HCT116 (cell line): ENCODE results near the gene FCER1G.

Experiments
- CEBPB ChIP-seq: IDR thresholded peaks from 2 replicates; pipeline ENCODE4 v1.6.1; 2012; ENCODE audit warnings: low read depth
- EGR1 ChIP-seq: IDR thresholded peaks from 2 replicates; pipeline ENCODE4 v1.6.1; 2012; ENCODE audit warnings: low read depth
- ELF1 ChIP-seq: IDR thresholded peaks from 2 replicates; pipeline ENCODE4 v1.6.1; 2012; ENCODE audit warnings: low read depth, borderline replicate concordance
- EZH2 ChIP-seq: fragments of 200-600 bp; sonication (generic); IDR thresholded peaks from 2 replicates; pipeline ENCODE4 v1.6.1; 2017; ENCODE audit warnings: antibody characterized with exemption, mixed run types
- EZH2phosphoT487 ChIP-seq: fragments of 200-600 bp; IDR thresholded peaks from 2 replicates; pipeline ENCODE4 v1.6.1; 2018; ENCODE audit warnings: antibody characterized with exemption, borderline replicate concordance
- POLR2A ChIP-seq: IDR thresholded peaks from 2 replicates; pipeline ENCODE4 v1.7.0; 2011; ENCODE audit warnings: borderline replicate concordance; ENCODE audit not compliant: insufficient read depth, insufficient read length; ENCODE audit errors: extremely low read depth
- POLR2AphosphoS5 ChIP-seq: IDR thresholded peaks from 2 replicates; pipeline ENCODE4 v1.6.1; 2011; ENCODE audit warnings: mild to moderate bottlenecking, low read depth, low read length, moderate library complexity
- RAD21 ChIP-seq: IDR thresholded peaks from 2 replicates; pipeline ENCODE4 v1.6.1; 2012; ENCODE audit warnings: low read depth, mild to moderate bottlenecking
- TF ChIP-seq, protein P1 (sequence below), 3 experiments: fragments of 200-600 bp in 1 of 3; sonication (generic) in 1 of 3; IDR thresholded peaks in 2 of 3; conservative IDR thresholded peaks in 1 of 3; 2 replicates each; pipeline ENCODE4 v1.5.1; 2012 to 2017; ENCODE audit warnings: low read depth in 2 of 3, low read length in 2 of 3, antibody characterized with exemption in 1 of 3, borderline replicate concordance in 1 of 3, control low read depth in 1 of 3, mild to moderate bottlenecking in 1 of 3, mixed read lengths in 1 of 3, mixed run types in 1 of 3, moderate library complexity in 1 of 3; ENCODE audit not compliant: insufficient read depth in 1 of 3
- TF ChIP-seq, protein P2 (sequence below): IDR thresholded peaks from 2 replicates; pipeline ENCODE4 v1.6.1; 2012

GRCh38 chr1:161171696-161172095 is 43.4 kb upstream of the FCER1G start:
- TF ChIP-seq, protein P1, sequence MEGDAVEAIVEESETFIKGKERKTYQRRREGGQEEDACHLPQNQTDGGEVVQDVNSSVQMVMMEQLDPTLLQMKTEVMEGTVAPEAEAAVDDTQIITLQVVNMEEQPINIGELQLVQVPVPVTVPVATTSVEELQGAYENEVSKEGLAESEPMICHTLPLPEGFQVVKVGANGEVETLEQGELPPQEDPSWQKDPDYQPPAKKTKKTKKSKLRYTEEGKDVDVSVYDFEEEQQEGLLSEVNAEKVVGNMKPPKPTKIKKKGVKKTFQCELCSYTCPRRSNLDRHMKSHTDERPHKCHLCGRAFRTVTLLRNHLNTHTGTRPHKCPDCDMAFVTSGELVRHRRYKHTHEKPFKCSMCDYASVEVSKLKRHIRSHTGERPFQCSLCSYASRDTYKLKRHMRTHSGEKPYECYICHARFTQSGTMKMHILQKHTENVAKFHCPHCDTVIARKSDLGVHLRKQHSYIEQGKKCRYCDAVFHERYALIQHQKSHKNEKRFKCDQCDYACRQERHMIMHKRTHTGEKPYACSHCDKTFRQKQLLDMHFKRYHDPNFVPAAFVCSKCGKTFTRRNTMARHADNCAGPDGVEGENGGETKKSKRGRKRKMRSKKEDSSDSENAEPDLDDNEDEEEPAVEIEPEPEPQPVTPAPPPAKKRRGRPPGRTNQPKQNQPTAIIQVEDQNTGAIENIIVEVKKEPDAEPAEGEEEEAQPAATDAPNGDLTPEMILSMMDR (IDR thresholded peaks at IDR 0.05 in 2 of 3, conservative IDR thresholded peaks at IDR 0.05 in 1 of 3; ENCODE audit: borderline replicate concordance in 1 of 3, insufficient read depth in 1 of 3, low read depth in 2 of 3, low read length in 2 of 3): no peak
- TF ChIP-seq POLR2A (no peak), ELF1 (no peak), CEBPB (no peak), EZH2 (no peak), EZH2phosphoT487 (no peak), EGR1 (no peak), RAD21 (no peak), POLR2AphosphoS5 (no peak)
- TF ChIP-seq, protein P2, sequence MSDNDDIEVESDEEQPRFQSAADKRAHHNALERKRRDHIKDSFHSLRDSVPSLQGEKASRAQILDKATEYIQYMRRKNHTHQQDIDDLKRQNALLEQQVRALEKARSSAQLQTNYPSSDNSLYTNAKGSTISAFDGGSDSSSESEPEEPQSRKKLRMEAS: no peak
